ENCODE measurements around the gene CCZ1. TPM values are rescaled to one million over a fixed set of nuclear protein-coding genes. Genes with fewer than 3 reads are reported as not detected.

Gene CCZ1
- total RNA-seq, result 46.9 and 48.8 TPM in 2 replicates

DNA sequence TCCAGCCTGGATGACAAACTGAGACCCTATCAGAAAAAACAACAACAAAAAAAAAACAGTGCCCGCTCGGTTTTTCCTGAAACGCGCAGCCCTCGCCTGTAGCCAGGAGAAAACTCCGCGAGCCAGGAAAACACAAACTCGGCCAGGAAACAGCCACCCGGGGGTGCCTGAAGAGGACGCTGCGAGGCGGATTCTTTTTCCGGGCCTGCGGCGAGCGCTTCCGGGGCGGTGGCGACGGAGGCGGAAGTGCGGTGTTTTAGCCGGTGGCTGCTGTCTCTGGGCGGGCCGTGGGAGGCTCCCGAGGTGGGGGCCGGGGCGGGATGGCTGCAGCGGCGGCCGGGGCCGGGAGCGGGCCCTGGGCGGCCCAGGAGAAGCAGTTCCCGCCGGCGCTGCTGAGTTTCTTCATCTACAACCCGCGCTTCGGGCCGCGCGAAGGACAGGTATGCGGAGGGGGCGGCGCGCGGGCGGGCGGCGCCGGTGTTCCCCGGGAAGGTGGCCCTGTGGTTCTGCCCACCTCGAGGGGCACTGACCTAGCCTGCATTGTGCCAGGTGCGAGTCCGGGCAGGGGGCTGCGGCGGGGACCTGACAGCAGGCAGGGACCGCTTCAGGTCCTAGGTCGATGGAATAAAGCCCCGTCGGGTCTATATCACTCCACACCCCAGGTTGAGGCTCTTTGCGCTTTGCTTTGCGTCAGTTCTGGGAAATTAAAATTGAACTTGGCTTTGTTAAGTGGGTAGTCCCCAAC, at the start of gene CCZ1:
TSS of gene CCZ1 (plus strand) at position 254 of the 745 bp plus-strand sequence. CDS start at position 321, 67 bp downstream.

DNA sequence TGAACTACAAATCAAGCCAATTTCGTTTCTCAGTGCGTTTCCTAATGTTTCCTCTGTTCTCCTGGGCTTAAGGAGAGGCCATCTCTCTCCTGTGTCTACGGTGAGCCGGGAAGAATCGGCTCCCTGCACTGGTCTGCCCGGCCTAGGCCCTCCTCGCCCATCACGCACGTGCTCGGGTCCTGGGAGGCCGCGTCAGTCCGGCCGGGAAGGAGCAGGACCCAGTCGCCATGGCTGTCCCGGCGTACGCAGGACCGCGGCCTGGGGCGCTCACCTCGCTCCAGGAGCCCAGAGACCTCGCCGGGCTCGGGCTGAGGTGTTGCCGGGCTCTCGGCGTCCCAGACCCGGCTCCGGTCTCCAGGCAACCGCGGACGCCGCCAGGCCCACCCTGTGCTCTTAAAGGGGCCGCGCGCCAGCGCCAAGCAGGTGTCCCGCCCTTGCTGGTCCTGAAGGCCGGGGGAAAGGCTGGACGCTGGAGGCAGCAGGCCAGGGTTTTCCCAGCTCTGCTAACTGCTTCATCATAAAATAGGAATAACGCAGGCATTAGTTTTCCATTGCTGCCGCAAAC, 71.9 kb downstream of the CCZ1 start, which contains the start of gene RSPH10B:
TSS of gene RSPH10B (minus strand) at position 343 of the 565 bp plus-strand sequence. CDS start 3,573 bp downstream, outside the sequence.

Small RNA genes lying within 50 kb of the gene (small RNA-seq; reads per million reads assigned to genes)
- gene RN7SL556P, result not detected

Other genes starting within 250 kb of the CCZ1 start
- gene RNF216, start 117.1 kb upstream of the CCZ1 start, total RNA-seq, result 58.4 and 70.4 TPM in 2 replicates
- gene OCM, start 17.9 kb upstream of the CCZ1 start, total RNA-seq, result not detected in 2 replicates
- not detected in 2 replicates for gene RSPH10B, start 72.0 kb downstream of the CCZ1 start, total RNA-seq
- gene PMS2, start 110.3 kb downstream of the CCZ1 start, total RNA-seq, result 15.8 and 18.8 TPM in 2 replicates
- 40.2 and 44.9 TPM in 2 replicates for gene AIMP2, start 110.5 kb downstream of the CCZ1 start, total RNA-seq
- 0.16 TPM in 1 of 2 replicates, not detected in the other for gene ANKRD61, start 132.6 kb downstream of the CCZ1 start, total RNA-seq
- gene EIF2AK1, start 160.4 kb downstream of the CCZ1 start, total RNA-seq, result 138 and 178 TPM in 2 replicates
- 9.5 and 12.5 TPM in 2 replicates for gene USP42, start 206.2 kb downstream of the CCZ1 start, total RNA-seq